ENCODE data around the gene PIEZO1. TPM values are rescaled to one million over a fixed set of nuclear protein-coding genes. Genes with fewer than 3 reads are reported as not detected.

The PIEZO1 gene
- total and polyA plus RNA-seq, 9 of the 15 experiments (the other 6 are each of a cell fraction or from before 2014, with no cell fraction given) = 3.6 to 432 (median 131) TPM

- TF ChIP-seq ATF1 (CRISPR knock-in tag; IDR thresholded peaks at IDR 0.05) = no peak
- TF ChIP-seq ATF1 (tag; IDR thresholded peaks at IDR 0.05) = peak; percentile 63
- TF ChIP-seq E2F4 (CRISPR knock-in tag; IDR thresholded peaks at IDR 0.05; ENCODE audit: low read depth) = 0 out of 2 replicates have a peak, but pooled peaks have one; percentile 7
- no peak for TF ChIP-seq MECOM (CRISPR knock-in tag; IDR thresholded peaks at IDR 0.05)
- TF ChIP-seq GATAD2A (IDR thresholded peaks at IDR 0.05) = no peak
- TF ChIP-seq ZNF280A (IDR thresholded peaks at IDR 0.05; ENCODE audit: low read depth, partially characterized antibody) = no peak
- TF ChIP-seq TRIM24 (IDR thresholded peaks at IDR 0.05) = peak in 1 of 2 experiments; percentile 63; a peak in 1 of 4 replicates
- no peak for TF ChIP-seq KLF10 (CRISPR knock-in tag; IDR thresholded peaks at IDR 0.05)
- peak; percentile 78 for TF ChIP-seq GABPB1 (CRISPR knock-in tag; IDR thresholded peaks at IDR 0.05)
- TF ChIP-seq YY1 (IDR thresholded peaks at IDR 0.05; ENCODE audit: borderline replicate concordance in 1 of 3, control insufficient read depth in 1 of 3, extremely low read depth in 1 of 3, insufficient read depth in 3 of 3, insufficient read length in 1 of 3, insufficient replicate concordance in 2 of 3, low read depth in 1 of 3, low read length in 2 of 3) = peak; percentile 54 to 92 (median 84)
- 0 out of 2 replicates have a peak, but pooled peaks have one; percentile 35 for TF ChIP-seq SOX6 (IDR thresholded peaks at IDR 0.05)
- TF ChIP-seq MBD2 (IDR thresholded peaks at IDR 0.05; ENCODE audit: borderline replicate concordance, low read depth) = peak; percentile 59; the same call in 1 of the 2 replicates
- peak; percentile 52; the same call in 1 of the 2 replicates for TF ChIP-seq ZEB2 (IDR thresholded peaks at IDR 0.05)
- peak; percentile 92 to 95 for TF ChIP-seq MAZ (CRISPR knock-in tag; conservative IDR thresholded peaks at IDR 0.05 in 1 of 2, IDR thresholded peaks at IDR 0.05 in 1 of 2)
- TF ChIP-seq DEAF1 (CRISPR knock-in tag; IDR thresholded peaks at IDR 0.05) = peak; percentile 85
- TF ChIP-seq CXXC5 (CRISPR knock-in tag; IDR thresholded peaks at IDR 0.05) = peak; percentile 89
- no peak for TF ChIP-seq ATF2 (CRISPR knock-in tag; IDR thresholded peaks at IDR 0.05)
- no peak for TF ChIP-seq CEBPB (tag; IDR thresholded peaks at IDR 0.05)
- no peak for TF ChIP-seq ATF4 (CRISPR knock-in tag; IDR thresholded peaks at IDR 0.05)
- TF ChIP-seq ATF3 (IDR thresholded peaks at IDR 0.05) = no peak
- peak; percentile 66; the same call in 1 of the 2 replicates for TF ChIP-seq ATF3 (CRISPR knock-in tag; conservative IDR thresholded peaks at IDR 0.05)
These were observed 26.9 kb upstream of the PIEZO1 start, which contains the start of gene APRT (continued) for GRCh38 chr16:88811769-88812512.
